IMR-90 (cell line): ENCODE data around the gene B4GALT1. TPM values are rescaled to one million over a fixed set of nuclear protein-coding genes. Genes with fewer than 3 reads are reported as not detected.

Experiments
- ATAC-seq: fragments of 200-7000 bp; cut with Tn5 transposase; 2 replicates; pipeline ENCODE4 v1.9.1; 2020; ENCODE audit warnings: low read depth, mild to moderate bottlenecking, moderate library complexity
- BruUV-seq: library from RNA; stranded (reverse); fragments of 400-500 nt; replicated peaks from 2 replicates; lab custom pipeline; 2021; lab: Mats Ljungman, UMichigan
- CTCF ChIA-PET: fragments of 300-600 bp; formaldehyde crosslinking; extraction: SDS; loops from one replicate; lab custom pipeline; 2021; ENCODE audit warnings: antibody characterized with exemption; lab: Yijun Ruan, JAX
- POLR2A ChIA-PET: fragments of 300-600 bp; sonication (Branson Sonifier 250); formaldehyde crosslinking; loops from one replicate; lab custom pipeline; 2022; ENCODE audit warnings: antibody characterized with exemption; ENCODE audit not compliant: unreplicated experiment; lab: Charles Lee
- DNase-seq: peaks from one replicate; pipeline ENCODE4 v3.0.0; 2013
- H2AFZ ChIP-seq: replicated peaks from 2 replicates; pipeline ENCODE3; 2013; ENCODE audit warnings: low read length, mild to moderate bottlenecking; ENCODE audit not compliant: poor library complexity
- H2AK5ac ChIP-seq: 2 replicates; pipeline ENCODE4 v1.6.1; 2013; ENCODE audit warnings: low read depth, low read length, inconsistent platforms
- H2AK9ac ChIP-seq: replicated peaks from 2 replicates; pipeline ENCODE3; 2013; ENCODE audit warnings: mild to moderate bottlenecking, low read depth, low read length, moderate library complexity; ENCODE audit not compliant: poor library complexity
- H2BK120ac ChIP-seq: 2 replicates; pipeline ENCODE4 v1.6.1; 2013; ENCODE audit warnings: low read depth, low read length, inconsistent platforms
- H2BK15ac ChIP-seq: 3 replicates; pipeline ENCODE4 v1.6.1; 2013; ENCODE audit warnings: low read depth, low read length, inconsistent platforms
- H2BK20ac ChIP-seq: 2 replicates; pipeline ENCODE4 v1.6.1; 2013; ENCODE audit warnings: low read depth, mild to moderate bottlenecking, inconsistent platforms, low read length, moderate library complexity
- H2BK5ac ChIP-seq: 2 replicates; pipeline ENCODE4 v1.6.1; 2013; ENCODE audit warnings: mild to moderate bottlenecking, low read depth, low read length, inconsistent platforms; ENCODE audit not compliant: poor library complexity, severe bottlenecking
- H3K14ac ChIP-seq: replicated peaks from 2 replicates; pipeline ENCODE4 v1.6.1; 2013; ENCODE audit warnings: low read depth, low read length, inconsistent platforms
- H3K18ac ChIP-seq: 2 replicates; pipeline ENCODE4 v1.6.1; 2013; ENCODE audit warnings: low read depth, low read length, control low read depth
- H3K23ac ChIP-seq: 2 replicates; pipeline ENCODE4 v1.6.1; 2013; ENCODE audit warnings: low read depth, low read length, inconsistent platforms
- H3K27ac ChIP-seq: 2 replicates; pipeline ENCODE4 v1.5.1; 2013; ENCODE audit warnings: mild to moderate bottlenecking, control low read depth, low read length; ENCODE audit not compliant: insufficient read depth
- H3K27me3 ChIP-seq: 2 replicates; pipeline ENCODE4 v1.6.1; 2013; ENCODE audit warnings: low read length; ENCODE audit not compliant: control insufficient read depth, insufficient read depth
- H3K36me3 ChIP-seq: 2 replicates; pipeline ENCODE4 v1.6.1; 2013; ENCODE audit warnings: low read length, mixed read lengths; ENCODE audit not compliant: control insufficient read depth, insufficient read depth
- H3K4ac ChIP-seq: 2 replicates; pipeline ENCODE4 v1.6.1; 2013; ENCODE audit warnings: low read depth, low read length, inconsistent platforms
- H3K4me1 ChIP-seq: 2 replicates; pipeline ENCODE4 v1.6.1; 2013; ENCODE audit warnings: low read length, mixed read lengths; ENCODE audit not compliant: control insufficient read depth, insufficient read depth
- H3K4me2 ChIP-seq: 2 replicates; pipeline ENCODE4 v1.6.1; 2013; ENCODE audit warnings: low read depth, mild to moderate bottlenecking, control low read depth, low read length, moderate library complexity
- H3K4me3 ChIP-seq: 2 replicates; pipeline ENCODE4 v1.5.1; 2013; ENCODE audit warnings: low read depth, mild to moderate bottlenecking, control low read depth, low read length, moderate library complexity; ENCODE audit not compliant: insufficient read depth
- H3K56ac ChIP-seq: 2 replicates; pipeline ENCODE4 v1.6.1; 2013; ENCODE audit warnings: low read length, inconsistent platforms; ENCODE audit not compliant: insufficient read depth; ENCODE audit errors: extremely low read depth
- H3K79me1 ChIP-seq, 2 experiments: 2 replicates each; pipeline ENCODE4 v1.6.1; 2013; ENCODE audit warnings: low read length in 2 of 2, inconsistent platforms in 1 of 2, low read depth in 1 of 2
- H3K9ac ChIP-seq: 2 replicates; pipeline ENCODE4 v1.6.1; 2013; ENCODE audit warnings: low read depth, low read length, control low read depth
- H3K9me1 ChIP-seq: 2 replicates; pipeline ENCODE4 v1.6.1; 2013; ENCODE audit warnings: low read length, inconsistent platforms; ENCODE audit not compliant: insufficient read depth
- H3K9me3 ChIP-seq: 2 replicates; pipeline ENCODE4 v1.6.1; 2013; ENCODE audit warnings: low read length; ENCODE audit not compliant: control insufficient read depth, insufficient read depth
- H4K20me1 ChIP-seq: 2 replicates; pipeline ENCODE4 v1.6.1; 2013; ENCODE audit warnings: low read length, inconsistent platforms; ENCODE audit not compliant: insufficient read depth
- H4K5ac ChIP-seq: 2 replicates; pipeline ENCODE4 v1.6.1; 2013; ENCODE audit warnings: mild to moderate bottlenecking, low read depth, low read length, control low read depth
- H4K8ac ChIP-seq, 2 experiments: 2 replicates each; pipeline ENCODE4 v1.6.1; 2013; ENCODE audit warnings: low read depth in 2 of 2, low read length in 2 of 2, control low read depth in 1 of 2, inconsistent platforms in 1 of 2
- H4K91ac ChIP-seq: 2 replicates; pipeline ENCODE4 v1.6.1; 2013; ENCODE audit warnings: low read depth, low read length, inconsistent platforms; ENCODE audit not compliant: insufficient read depth
- BHLHE40 ChIP-seq: fragments of 150-350 bp; IDR thresholded peaks from 2 replicates; pipeline ENCODE4 v1.6.1; 2016; ENCODE audit warnings: mild to moderate bottlenecking, low read depth, low read length
- CEBPB ChIP-seq: IDR thresholded peaks from 2 replicates; pipeline ENCODE4 v1.6.1; 2012; ENCODE audit warnings: low read depth, low read length, improper control_type of control experiment
- CHD1 ChIP-seq: IDR thresholded peaks from 2 replicates; pipeline ENCODE4 v1.6.1; 2012; ENCODE audit warnings: low read depth, low read length, improper control_type of control experiment
- MAFK ChIP-seq: IDR thresholded peaks from 2 replicates; pipeline ENCODE4 v1.6.1; 2012; ENCODE audit warnings: low read depth, low read length, improper control_type of control experiment
- MAZ ChIP-seq: IDR thresholded peaks from 2 replicates; pipeline ENCODE4 v1.6.1; 2012; ENCODE audit warnings: low read depth, mild to moderate bottlenecking, low read length, improper control_type of control experiment, moderate library complexity, borderline replicate concordance
- MXI1 ChIP-seq: IDR thresholded peaks from 2 replicates; pipeline ENCODE4 v1.6.1; 2012; ENCODE audit warnings: low read depth, mild to moderate bottlenecking, low read length, moderate library complexity, borderline replicate concordance
- POLR2A ChIP-seq: IDR thresholded peaks from 2 replicates; pipeline ENCODE4 v1.6.1; 2012; ENCODE audit warnings: mild to moderate bottlenecking, low read depth, low read length
- RCOR1 ChIP-seq: IDR thresholded peaks from 2 replicates; pipeline ENCODE4 v1.6.1; 2012; ENCODE audit warnings: mild to moderate bottlenecking, low read length, improper control_type of control experiment; ENCODE audit not compliant: insufficient replicate concordance
- RFX5 ChIP-seq: IDR thresholded peaks from 2 replicates; pipeline ENCODE4 v1.8.0; 2012; ENCODE audit warnings: low read depth, mild to moderate bottlenecking, low read length, moderate library complexity
- SMC3 ChIP-seq: fragments of 150-350 bp; IDR thresholded peaks from 2 replicates; pipeline ENCODE4 v1.6.1; 2016; ENCODE audit warnings: low read depth, mild to moderate bottlenecking, antibody characterized with exemption, low read length, moderate library complexity
- WGBS, 2 experiments: methylation state at CpG; one replicate each; pipeline versions ENCODE4 v1.1.5 to v1.1.7; 2013; ENCODE audit warnings: missing lambda C conversion rate in 2 of 2; ENCODE audit not compliant: insufficient read length in 1 of 2; ENCODE audit errors: extremely low coverage in 2 of 2; 5-methylcytosine and 5-hydroxymethylcytosine counted together
- dilution Hi-C: fragments of 300-500 bp; cut with HindIII; formaldehyde crosslinking; loops from one replicate; pipeline ENCODE4 v1.14.3; 2018; ENCODE audit warnings: low sequenced_read_pairs; ENCODE audit not compliant: unreplicated experiment
- in situ Hi-C: fragments of 300-500 bp; cut with MboI; formaldehyde crosslinking; loops from 3 replicates; pipeline ENCODE4 v1.14.3; 2019; ENCODE audit warnings: low sequenced_read_pairs, inconsistent platforms, mixed read lengths
- intact Hi-C: fragments of 100-400 bp; cut with micrococcal nuclease; formaldehyde crosslinking; loops from 2 replicates; pipeline ENCODE4 v1.10.0; 2022
- polyA plus RNA-seq, 3 experiments: library from polyadenylated mRNA; depleted of rRNA; stranded (reverse); fragments of >200 nt; gene quantifications; 2 replicates each; pipeline ENCODE4 v1.2.3, GENCODE V29; 2012; ENCODE audit warnings: low replicate concordance in 1 of 3
- total RNA-seq: library from RNA; depleted of rRNA; stranded (reverse); fragments of >200 nt; gene quantifications from 2 replicates; pipeline ENCODE4 v1.2.3, GENCODE V29; 2012
- TF ChIP-seq, protein P1 (sequence below): fragments of 150-350 bp; IDR thresholded peaks from 2 replicates; pipeline ENCODE4 v1.6.1; 2016; ENCODE audit warnings: low read depth, mild to moderate bottlenecking, low read length, moderate library complexity, borderline replicate concordance
- TF ChIP-seq, protein P2 (sequence below): conservative IDR thresholded peaks from 2 replicates; pipeline ENCODE4 v1.5.1; 2012; ENCODE audit warnings: mild to moderate bottlenecking, low read depth, low read length, improper control_type of control experiment
- TF ChIP-seq, protein P3 (sequence below): fragments of 150-350 bp; IDR thresholded peaks from 2 replicates; pipeline ENCODE4 v1.6.1; 2017; ENCODE audit warnings: mild to moderate bottlenecking, antibody characterized with exemption, low read length, low read depth

The B4GALT1 gene
- total and polyA plus RNA-seq, 2 of the 4 experiments (the other 2 are of a cell fraction), result 8.8 to 37.8 TPM

DNA sequence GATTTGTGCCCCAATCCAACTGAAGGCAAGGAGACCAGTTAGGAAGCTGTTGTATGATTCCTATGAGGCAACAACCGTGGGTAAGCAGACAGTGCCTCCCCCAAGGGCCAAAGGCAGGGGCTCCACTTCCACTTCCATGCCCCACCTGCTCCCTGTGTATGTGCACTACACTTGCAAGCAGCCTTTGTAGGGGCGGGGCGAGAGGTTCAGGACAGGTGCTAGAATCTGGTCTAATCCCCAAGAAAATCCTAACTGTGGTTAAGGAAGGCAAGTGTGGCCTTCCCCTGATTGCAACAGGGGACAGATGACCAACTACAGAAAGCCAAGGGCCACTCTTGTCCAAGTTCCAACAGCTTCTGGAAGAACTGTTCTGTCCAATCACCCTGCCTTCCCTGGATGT is 41.7 kb downstream of the B4GALT1 start:
- in situ Hi-C loops, result no loop called here
- no peak overlapping the region for H2BK120ac ChIP-seq
- H2BK5ac ChIP-seq, result no peak overlapping the region
- peaks cover 16% of the 10 kb centered on the region for H3K4me1 ChIP-seq
- no peak overlapping the region for H3K23ac ChIP-seq
- no peak overlapping the region for H3K18ac ChIP-seq
- CTCF ChIA-PET, result no interaction called here
- H3K79me1 ChIP-seq, result peaks cover 45 to 78% of the 10 kb centered on the region in 2 experiments
- no peak overlapping the region for H3K27ac ChIP-seq
- H3K9me1 ChIP-seq, result peaks cover 23% of the 10 kb centered on the region
- H4K20me1 ChIP-seq, result peaks cover 9% of the 10 kb centered on the region; the same call in 1 of the 2 replicates
- H2BK20ac ChIP-seq, result no peak overlapping the region
- H3K9me3 ChIP-seq, result no peaks in the 10 kb centered on the region
- no peak overlapping the region for H4K5ac ChIP-seq
- dilution Hi-C loops, result no loop called here
- no peak overlapping the region for H2BK15ac ChIP-seq
- H3K14ac ChIP-seq, result no peak overlapping the region
- H3K36me3 ChIP-seq, result peaks cover 30% of the 10 kb centered on the region
- H3K4me2 ChIP-seq, result no peak overlapping the region
- no peak overlapping the region for H3K56ac ChIP-seq
- no peak overlapping the region for H2AK9ac ChIP-seq
- H4K8ac ChIP-seq, result no peak overlapping the region
- no peak overlapping the region for H3K4me3 ChIP-seq
- H2AK5ac ChIP-seq, result no peak overlapping the region
- H2AFZ ChIP-seq, result no peak overlapping the region
- H4K91ac ChIP-seq, result no peak overlapping the region
- TF ChIP-seq MAFK, result no peak
- no peak for TF ChIP-seq MXI1
- TF ChIP-seq, protein P1, sequence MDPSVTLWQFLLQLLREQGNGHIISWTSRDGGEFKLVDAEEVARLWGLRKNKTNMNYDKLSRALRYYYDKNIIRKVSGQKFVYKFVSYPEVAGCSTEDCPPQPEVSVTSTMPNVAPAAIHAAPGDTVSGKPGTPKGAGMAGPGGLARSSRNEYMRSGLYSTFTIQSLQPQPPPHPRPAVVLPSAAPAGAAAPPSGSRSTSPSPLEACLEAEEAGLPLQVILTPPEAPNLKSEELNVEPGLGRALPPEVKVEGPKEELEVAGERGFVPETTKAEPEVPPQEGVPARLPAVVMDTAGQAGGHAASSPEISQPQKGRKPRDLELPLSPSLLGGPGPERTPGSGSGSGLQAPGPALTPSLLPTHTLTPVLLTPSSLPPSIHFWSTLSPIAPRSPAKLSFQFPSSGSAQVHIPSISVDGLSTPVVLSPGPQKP, result no peak
- no peak for TF ChIP-seq POLR2A
- no peak for TF ChIP-seq CHD1
- TF ChIP-seq, protein P2, sequence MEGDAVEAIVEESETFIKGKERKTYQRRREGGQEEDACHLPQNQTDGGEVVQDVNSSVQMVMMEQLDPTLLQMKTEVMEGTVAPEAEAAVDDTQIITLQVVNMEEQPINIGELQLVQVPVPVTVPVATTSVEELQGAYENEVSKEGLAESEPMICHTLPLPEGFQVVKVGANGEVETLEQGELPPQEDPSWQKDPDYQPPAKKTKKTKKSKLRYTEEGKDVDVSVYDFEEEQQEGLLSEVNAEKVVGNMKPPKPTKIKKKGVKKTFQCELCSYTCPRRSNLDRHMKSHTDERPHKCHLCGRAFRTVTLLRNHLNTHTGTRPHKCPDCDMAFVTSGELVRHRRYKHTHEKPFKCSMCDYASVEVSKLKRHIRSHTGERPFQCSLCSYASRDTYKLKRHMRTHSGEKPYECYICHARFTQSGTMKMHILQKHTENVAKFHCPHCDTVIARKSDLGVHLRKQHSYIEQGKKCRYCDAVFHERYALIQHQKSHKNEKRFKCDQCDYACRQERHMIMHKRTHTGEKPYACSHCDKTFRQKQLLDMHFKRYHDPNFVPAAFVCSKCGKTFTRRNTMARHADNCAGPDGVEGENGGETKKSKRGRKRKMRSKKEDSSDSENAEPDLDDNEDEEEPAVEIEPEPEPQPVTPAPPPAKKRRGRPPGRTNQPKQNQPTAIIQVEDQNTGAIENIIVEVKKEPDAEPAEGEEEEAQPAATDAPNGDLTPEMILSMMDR, result no peak
- no peak for TF ChIP-seq SMC3
- TF ChIP-seq BHLHE40, result no peak
- TF ChIP-seq CEBPB, result no peak
- TF ChIP-seq RCOR1, result no peak
- no peak for TF ChIP-seq MAZ
- TF ChIP-seq, protein P3, sequence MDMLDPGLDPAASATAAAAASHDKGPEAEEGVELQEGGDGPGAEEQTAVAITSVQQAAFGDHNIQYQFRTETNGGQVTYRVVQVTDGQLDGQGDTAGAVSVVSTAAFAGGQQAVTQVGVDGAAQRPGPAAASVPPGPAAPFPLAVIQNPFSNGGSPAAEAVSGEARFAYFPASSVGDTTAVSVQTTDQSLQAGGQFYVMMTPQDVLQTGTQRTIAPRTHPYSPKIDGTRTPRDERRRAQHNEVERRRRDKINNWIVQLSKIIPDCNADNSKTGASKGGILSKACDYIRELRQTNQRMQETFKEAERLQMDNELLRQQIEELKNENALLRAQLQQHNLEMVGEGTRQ, result no peak
- TF ChIP-seq RFX5, result no peak
- no CpG with 5 or more reads among the region's 3 CpGs for WGBS, 2 experiments
- no peak overlapping the region for H3K4ac ChIP-seq
- no peak for ATAC-seq
- POLR2A ChIA-PET, result no interaction called here
- intact Hi-C loops, result no loop called here
- no TSS peak for BruUV-seq
- DNase-seq, result no peak
- H3K9ac ChIP-seq, result no peak overlapping the region
- no peaks in the 10 kb centered on the region for H3K27me3 ChIP-seq
